ENCODE data around the gene SETBP1.

DNA sequence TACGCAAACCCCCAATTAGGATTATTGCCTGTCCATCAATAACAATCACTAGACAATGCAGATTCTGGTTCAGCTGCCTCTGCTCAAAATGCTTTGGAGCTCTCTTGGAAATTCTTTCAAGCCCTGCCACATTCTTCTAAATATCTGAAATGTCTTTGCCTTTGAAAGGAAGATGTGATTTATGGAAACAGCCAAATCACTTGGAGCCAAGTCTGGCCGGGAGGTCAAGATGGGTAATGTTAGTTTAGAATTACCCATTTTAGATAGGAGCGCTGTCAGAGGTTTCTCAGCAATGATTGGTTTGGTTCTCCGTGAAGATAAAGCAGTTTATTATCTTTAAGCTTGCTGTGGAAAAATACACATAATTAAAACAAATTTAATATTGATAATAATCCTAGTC is 306.7 kb downstream of the SETBP1 start:
- TF ChIP-seq, protein P1, sequence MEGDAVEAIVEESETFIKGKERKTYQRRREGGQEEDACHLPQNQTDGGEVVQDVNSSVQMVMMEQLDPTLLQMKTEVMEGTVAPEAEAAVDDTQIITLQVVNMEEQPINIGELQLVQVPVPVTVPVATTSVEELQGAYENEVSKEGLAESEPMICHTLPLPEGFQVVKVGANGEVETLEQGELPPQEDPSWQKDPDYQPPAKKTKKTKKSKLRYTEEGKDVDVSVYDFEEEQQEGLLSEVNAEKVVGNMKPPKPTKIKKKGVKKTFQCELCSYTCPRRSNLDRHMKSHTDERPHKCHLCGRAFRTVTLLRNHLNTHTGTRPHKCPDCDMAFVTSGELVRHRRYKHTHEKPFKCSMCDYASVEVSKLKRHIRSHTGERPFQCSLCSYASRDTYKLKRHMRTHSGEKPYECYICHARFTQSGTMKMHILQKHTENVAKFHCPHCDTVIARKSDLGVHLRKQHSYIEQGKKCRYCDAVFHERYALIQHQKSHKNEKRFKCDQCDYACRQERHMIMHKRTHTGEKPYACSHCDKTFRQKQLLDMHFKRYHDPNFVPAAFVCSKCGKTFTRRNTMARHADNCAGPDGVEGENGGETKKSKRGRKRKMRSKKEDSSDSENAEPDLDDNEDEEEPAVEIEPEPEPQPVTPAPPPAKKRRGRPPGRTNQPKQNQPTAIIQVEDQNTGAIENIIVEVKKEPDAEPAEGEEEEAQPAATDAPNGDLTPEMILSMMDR (IDR thresholded peaks at IDR 0.05) = no peak
- TF ChIP-seq POLR2A (IDR thresholded peaks at IDR 0.05) = no peak

Measured in lower leg skin (tissue), 3 donors.